HepG2 (cell line): ENCODE results near the gene TMOD3. TPM values are rescaled to one million over a fixed set of nuclear protein-coding genes. Genes with fewer than 3 reads are reported as not detected.

Source experiments
- ATAC-seq: fragments of 200-7000 bp; cut with Tn5 transposase; 3 replicates; pipeline ENCODE4 v1.9.1; 2020; ENCODE audit warnings: mild to moderate bottlenecking, moderate library complexity
- BruUV-seq: library from RNA; stranded (reverse); fragments of 400-500 nt; replicated peaks from 2 replicates; lab custom pipeline; 2021; lab: Mats Ljungman, UMichigan
- CTCF ChIA-PET: fragments of 300-600 bp; formaldehyde crosslinking; extraction: SDS; loops from one replicate; lab custom pipeline; 2021; ENCODE audit warnings: low total read pairs, inconsistent platforms, low intra/inter-chr PET ratio; lab: Yijun Ruan, JAX
- POLR2A ChIA-PET: fragments of 350-600 bp; sonication (Branson Sonifier 250); formaldehyde crosslinking; loops from one replicate; lab custom pipeline; 2020; ENCODE audit warnings: antibody characterized with exemption, inconsistent platforms; lab: Yijun Ruan, JAX
- DNase-seq: peaks from one replicate; pipeline ENCODE4 v3.0.0-alpha.2; 2015; ENCODE audit warnings: low spot score
- FAIRE-seq: peaks from 3 replicates; lab custom pipeline; 2011; peaks lifted over from hg19 to GRCh38; lab: Jason Lieb, UNC
- H2AFZ ChIP-seq: one replicate; pipeline ENCODE4 v1.6.1; 2011; ENCODE audit warnings: low read length, inconsistent platforms
- H3K27ac ChIP-seq: fragments of 300-600 bp; 3 replicates; pipeline ENCODE4 v1.8.0; 2011; ENCODE audit warnings: mixed run types, mild to moderate bottlenecking, mixed read lengths, low read length, inconsistent platforms; ENCODE audit not compliant: insufficient read depth; ENCODE audit errors: extremely low read length
- H3K27me3 ChIP-seq, 2 experiments: fragments of 200-600 bp in 1 of 2; 2 replicates in 1 of 2; 3 replicates in 1 of 2; pipeline versions ENCODE4 v1.6.0 to v1.8.0; 2011; ENCODE audit warnings: low read length in 2 of 2, mild to moderate bottlenecking in 2 of 2, moderate library complexity in 2 of 2, inconsistent platforms in 1 of 2; ENCODE audit not compliant: insufficient read depth in 2 of 2, control insufficient read depth in 1 of 2
- H3K36me3 ChIP-seq, 2 experiments: fragments of 200-600 bp in 1 of 2; replicated peaks in 1 of 2; 2 replicates in 1 of 2; 3 replicates in 1 of 2; pipeline versions ENCODE4 v1.5.1 to v1.8.0; 2011; ENCODE audit warnings: low read length in 2 of 2, inconsistent platforms in 1 of 2; ENCODE audit not compliant: insufficient read depth in 2 of 2, control insufficient read depth in 1 of 2
- H3K4me1 ChIP-seq: 2 replicates; pipeline ENCODE4 v1.5.1; 2012; ENCODE audit warnings: low read length, inconsistent platforms; ENCODE audit not compliant: insufficient read depth
- H3K4me2 ChIP-seq: 2 replicates; pipeline ENCODE4 v1.6.0; 2011; ENCODE audit warnings: low read depth, low read length, inconsistent platforms
- H3K4me3 ChIP-seq, 3 experiments: fragments of 200-600 bp in 1 of 3; sonication (generic), shearing (Covaris generic) in 1 of 3; replicated peaks in 1 of 3; 2 replicates each; pipeline ENCODE4 v1.5.1; 2011 to 2016; ENCODE audit warnings: low read length in 3 of 3, inconsistent platforms in 2 of 3, low read depth in 2 of 3, mild to moderate bottlenecking in 2 of 3, control low read depth in 1 of 3, mixed read lengths in 1 of 3; ENCODE audit not compliant: insufficient read depth in 1 of 3
- H3K79me2 ChIP-seq: one replicate; pipeline ENCODE4 v1.6.1; 2011; ENCODE audit warnings: low read length, inconsistent platforms; ENCODE audit not compliant: insufficient read depth
- H3K9ac ChIP-seq: 2 replicates; pipeline ENCODE4 v1.6.0; 2011; ENCODE audit warnings: mild to moderate bottlenecking, low read depth, low read length, inconsistent platforms; ENCODE audit not compliant: insufficient read depth
- H3K9me3 ChIP-seq: 2 replicates; pipeline ENCODE4 v1.5.1; 2012; ENCODE audit warnings: mild to moderate bottlenecking, low read length
- H4K20me1 ChIP-seq: 2 replicates; pipeline ENCODE4 v1.6.0; 2011; ENCODE audit warnings: inconsistent platforms, mild to moderate bottlenecking, low read length, moderate library complexity; ENCODE audit not compliant: insufficient read depth
- AHR ChIP-seq: IDR thresholded peaks from 2 replicates; pipeline ENCODE4 v1.6.1; 2018; ENCODE audit warnings: missing genetic modification reagents, missing compliant biosample characterization
- GABPA ChIP-seq, 2 experiments: IDR thresholded peaks; 2 replicates each; pipeline ENCODE4 v1.6.1; 2011 to 2016; ENCODE audit warnings: low read depth in 2 of 2, low read length in 1 of 2, missing biosample characterization in 1 of 2, missing genetic modification characterization in 1 of 2
- MAFF ChIP-seq: IDR thresholded peaks from 2 replicates; pipeline ENCODE4 v1.6.1; 2011; ENCODE audit warnings: low read depth, low read length, improper control_type of control experiment
- MAFK ChIP-seq, 2 experiments: IDR thresholded peaks in 1 of 2; conservative IDR thresholded peaks in 1 of 2; 2 replicates each; pipeline ENCODE4 v1.6.1; 2011; ENCODE audit warnings: improper control_type of control experiment in 2 of 2, low read length in 2 of 2
- RBM39 ChIP-seq: fragments of 200-400 bp; formaldehyde crosslinking; IDR thresholded peaks from one replicate; pipeline ENCODE4 v1.6.1; 2018; ENCODE audit warnings: antibody characterized with exemption, mild to moderate bottlenecking, low read depth, low read length; ENCODE audit not compliant: poor library complexity, severe bottlenecking
- SOX6 ChIP-seq, 2 experiments: fragments of 450-650 bp in 1 of 2; sonication (generic) in 1 of 2; formaldehyde crosslinking in 1 of 2; IDR thresholded peaks; 2 replicates each; pipeline versions ENCODE4 v1.4.0 to v1.6.1; 2017 to 2020; ENCODE audit warnings: antibody characterized with exemption in 1 of 2, mild to moderate bottlenecking in 1 of 2, missing genetic modification reagents in 1 of 2
- ZNF431 ChIP-seq: sonication (generic); formaldehyde crosslinking; IDR thresholded peaks from 2 replicates; pipeline ENCODE4 v1.9.0; 2022; ENCODE audit warnings: missing genetic modification reagents, low read depth, mild to moderate bottlenecking, borderline replicate concordance
- WGBS: methylation state at CpG from one replicate; pipeline ENCODE4 v1.1.6; 2017; ENCODE audit warnings: low lambda C conversion rate; 5-methylcytosine and 5-hydroxymethylcytosine counted together
- in situ Hi-C: cut with HindIII; loops from 2 replicates; pipeline ENCODE4 v1.10.0; 2017; ENCODE audit warnings: low pct_unique_long_range_greater_than_20kb; ENCODE audit not compliant: extremely low pct_ligation_motif_present
- intact Hi-C: fragments of 100-400 bp; cut with micrococcal nuclease; formaldehyde crosslinking; loops from one replicate; pipeline ENCODE4 v1.10.0; 2022; ENCODE audit not compliant: unreplicated experiment
- polyA plus RNA-seq, 8 experiments: library from polyadenylated mRNA; depleted of rRNA in 3 of 8; stranded (reverse) in 7 of 8; unstranded in 1 of 8; fragments of >200 nt; fragmentation: Illumina TruSeq in 4 of 8; extraction: Trizol in 4 of 8; gene quantifications; 2 replicates each; pipeline versions ENCODE4 v1.2.1 to v1.2.3, GENCODE V29; 2011 to 2016; ENCODE audit warnings: low read depth in 4 of 8, missing spikeins in 1 of 8, mixed read lengths in 1 of 8; ENCODE audit not compliant: insufficient read depth in 1 of 8
- total RNA-seq, 5 experiments: library from RNA; depleted of rRNA; stranded (reverse); fragments of >200 nt; fragmentation: Illumina TruSeq; extraction: Trizol; gene quantifications; 2 replicates each; pipeline ENCODE4 v1.2.3, GENCODE V29; 2016; ENCODE audit warnings: low read depth in 1 of 5
- TF ChIP-seq, protein P1 (sequence below): sonication (generic); formaldehyde crosslinking; IDR thresholded peaks from 2 replicates; pipeline ENCODE4 v1.8.1; 2023; ENCODE audit warnings: missing genetic modification reagents, inconsistent platforms, borderline replicate concordance
- TF ChIP-seq, protein P2 (sequence below): sonication (generic); formaldehyde crosslinking; IDR thresholded peaks from 2 replicates; pipeline ENCODE4 v1.4.0; 2020; ENCODE audit warnings: mild to moderate bottlenecking, missing genetic modification reagents
- TF ChIP-seq, protein P3 (sequence below): sonication (generic); formaldehyde crosslinking; IDR thresholded peaks from 2 replicates; pipeline ENCODE4 v1.4.0; 2020; ENCODE audit warnings: missing genetic modification reagents

Gene TMOD3
- total and polyA plus RNA-seq, 2 of the 13 experiments (the other 11 are each of a cell fraction or from before 2014, with no cell fraction given) = 5.1 to 23.2 TPM

DNA sequence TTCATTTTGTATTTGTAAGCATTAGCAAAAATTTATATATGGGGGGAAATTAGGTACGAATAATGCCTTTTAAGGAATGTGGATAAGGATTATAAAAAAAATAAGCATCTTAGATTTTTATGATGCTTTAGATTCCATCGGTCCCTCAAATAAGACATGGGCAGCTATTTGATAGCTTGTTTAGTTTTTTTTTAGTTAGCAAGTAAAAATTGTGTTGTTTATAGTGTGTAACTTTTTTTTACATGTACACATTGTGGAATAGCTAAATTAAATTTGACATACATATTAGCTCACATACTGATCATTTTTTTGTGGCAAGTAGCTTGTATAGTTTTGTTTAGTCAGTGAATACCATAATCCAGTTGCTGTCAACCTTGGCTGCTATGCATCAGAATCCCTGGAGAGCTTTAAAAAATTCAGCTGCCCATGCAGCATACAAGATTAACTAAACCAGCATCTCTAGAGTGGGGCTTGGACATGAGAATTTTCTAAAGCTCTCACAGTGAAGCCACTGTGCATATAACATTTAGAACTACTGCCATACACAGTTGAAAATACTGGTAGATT lies 53.9 kb downstream of the TMOD3 start (continued):
- no peak for TF ChIP-seq GABPA (IDR thresholded peaks at IDR 0.05; ENCODE audit: low read depth, low read length)
- no peak for TF ChIP-seq GABPA (CRISPR knock-in tag; IDR thresholded peaks at IDR 0.05; ENCODE audit: low read depth)
- no peak for TF ChIP-seq AHR

DNA sequence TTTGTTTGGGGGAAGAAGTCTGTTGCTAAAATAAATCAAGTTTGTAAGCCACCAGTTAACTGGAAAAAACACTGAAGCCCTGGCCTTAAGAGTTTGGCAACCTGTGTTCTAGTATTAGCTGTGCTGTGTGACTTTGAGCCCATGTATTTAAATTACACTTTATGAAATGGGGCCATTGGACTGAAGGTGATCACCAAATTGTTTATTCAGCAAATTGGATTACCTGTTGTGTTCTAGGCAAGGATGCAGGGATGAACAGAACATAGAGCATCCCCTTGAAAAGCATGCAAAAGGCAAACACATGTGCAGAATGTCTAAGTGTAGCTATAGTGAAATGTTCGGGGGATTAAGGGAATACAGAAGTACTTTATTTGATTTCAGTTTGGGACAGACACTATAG lies 54.6 kb downstream of the TMOD3 start:
- Histone ChIP-seq H4K20me1 (no peaks in the 10 kb centered on the region; the same call in none of the 2 replicates), H3K27ac (no peak overlapping the region), H3K4me2 (no peak overlapping the region), H3K9ac (no peak overlapping the region), H3K79me2 (no peaks in the 10 kb centered on the region), H3K4me1 (peaks cover 19% of the 10 kb centered on the region), H3K4me3 (no peak overlapping the region), H3K27me3 (no peaks in the 10 kb centered on the region), H3K36me3 (peaks cover 0 to 4% of the 10 kb centered on the region in 2 experiments; a peak in 2 of 5 replicates), H3K9me3 (no peaks in the 10 kb centered on the region), H2AFZ (no peak overlapping the region)
- FAIRE-seq (no peak), DNase-seq (no peak), ATAC-seq (no peak)
- WGBS = 93% methylated on average over 1 of the region's 1 CpG
- POLR2A ChIA-PET = no interaction called here
- in situ Hi-C loops = no loop called here
- TF ChIP-seq, protein P1, sequence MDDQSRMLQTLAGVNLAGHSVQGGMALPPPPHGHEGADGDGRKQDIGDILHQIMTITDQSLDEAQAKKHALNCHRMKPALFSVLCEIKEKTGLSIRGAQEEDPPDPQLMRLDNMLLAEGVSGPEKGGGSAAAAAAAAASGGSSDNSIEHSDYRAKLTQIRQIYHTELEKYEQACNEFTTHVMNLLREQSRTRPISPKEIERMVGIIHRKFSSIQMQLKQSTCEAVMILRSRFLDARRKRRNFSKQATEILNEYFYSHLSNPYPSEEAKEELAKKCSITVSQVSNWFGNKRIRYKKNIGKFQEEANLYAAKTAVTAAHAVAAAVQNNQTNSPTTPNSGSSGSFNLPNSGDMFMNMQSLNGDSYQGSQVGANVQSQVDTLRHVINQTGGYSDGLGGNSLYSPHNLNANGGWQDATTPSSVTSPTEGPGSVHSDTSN = no peak
- no peak for TF ChIP-seq RBM39
- peak; percentile 53 to 65 for TF ChIP-seq MAFK (conservative IDR thresholded peaks at IDR 0.05 in 1 of 2, IDR thresholded peaks at IDR 0.05 in 1 of 2; ENCODE audit: low read length in 2 of 2)
- TF ChIP-seq MAFF = peak; percentile 25; the same call in 1 of the 2 replicates
- no peak for TF ChIP-seq SOX6 (IDR thresholded peaks at IDR 0.05)
- no peak for TF ChIP-seq SOX6 (CRISPR knock-in tag; IDR thresholded peaks at IDR 0.05)
- no peak for TF ChIP-seq ZNF431
- TF ChIP-seq, protein P2, sequence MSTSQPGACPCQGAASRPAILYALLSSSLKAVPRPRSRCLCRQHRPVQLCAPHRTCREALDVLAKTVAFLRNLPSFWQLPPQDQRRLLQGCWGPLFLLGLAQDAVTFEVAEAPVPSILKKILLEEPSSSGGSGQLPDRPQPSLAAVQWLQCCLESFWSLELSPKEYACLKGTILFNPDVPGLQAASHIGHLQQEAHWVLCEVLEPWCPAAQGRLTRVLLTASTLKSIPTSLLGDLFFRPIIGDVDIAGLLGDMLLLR (CRISPR knock-in tag) = no peak
- TF ChIP-seq, protein P3, sequence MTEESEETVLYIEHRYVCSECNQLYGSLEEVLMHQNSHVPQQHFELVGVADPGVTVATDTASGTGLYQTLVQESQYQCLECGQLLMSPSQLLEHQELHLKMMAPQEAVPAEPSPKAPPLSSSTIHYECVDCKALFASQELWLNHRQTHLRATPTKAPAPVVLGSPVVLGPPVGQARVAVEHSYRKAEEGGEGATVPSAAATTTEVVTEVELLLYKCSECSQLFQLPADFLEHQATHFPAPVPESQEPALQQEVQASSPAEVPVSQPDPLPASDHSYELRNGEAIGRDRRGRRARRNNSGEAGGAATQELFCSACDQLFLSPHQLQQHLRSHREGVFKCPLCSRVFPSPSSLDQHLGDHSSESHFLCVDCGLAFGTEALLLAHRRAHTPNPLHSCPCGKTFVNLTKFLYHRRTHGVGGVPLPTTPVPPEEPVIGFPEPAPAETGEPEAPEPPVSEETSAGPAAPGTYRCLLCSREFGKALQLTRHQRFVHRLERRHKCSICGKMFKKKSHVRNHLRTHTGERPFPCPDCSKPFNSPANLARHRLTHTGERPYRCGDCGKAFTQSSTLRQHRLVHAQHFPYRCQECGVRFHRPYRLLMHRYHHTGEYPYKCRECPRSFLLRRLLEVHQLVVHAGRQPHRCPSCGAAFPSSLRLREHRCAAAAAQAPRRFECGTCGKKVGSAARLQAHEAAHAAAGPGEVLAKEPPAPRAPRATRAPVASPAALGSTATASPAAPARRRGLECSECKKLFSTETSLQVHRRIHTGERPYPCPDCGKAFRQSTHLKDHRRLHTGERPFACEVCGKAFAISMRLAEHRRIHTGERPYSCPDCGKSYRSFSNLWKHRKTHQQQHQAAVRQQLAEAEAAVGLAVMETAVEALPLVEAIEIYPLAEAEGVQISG (CRISPR knock-in tag) = no peak
- intact Hi-C loops = no loop called here
- CTCF ChIA-PET = no interaction called here
- no TSS peak for BruUV-seq
